B cell (primary cell): Measurements from ENCODE around the gene TOR1A. TPM values are rescaled to one million over a fixed set of nuclear protein-coding genes. Genes with fewer than 3 reads are reported as not detected.
"Not testable (repeated sequence)": the region's sequence is repeated elsewhere in the genome, so short reads cannot be mapped to it uniquely, and the experiment has no call there.

Experiments
- ATAC-seq: fragments of 200-7000 bp; cut with Tn5 transposase; one replicate; pipeline ENCODE4 v1.10.0; 2021; ENCODE audit warnings: low read depth, mild to moderate bottlenecking, moderate number of reproducible peaks, moderate library complexity
- CTCF ChIA-PET: fragments of 350-600 bp; sonication (Branson Sonifier 250); formaldehyde crosslinking; loops from one replicate; lab custom pipeline; 2021; ENCODE audit warnings: antibody characterized with exemption, inconsistent platforms; lab: Charles Lee
- POLR2A ChIA-PET: fragments of 350-600 bp; sonication (Branson Sonifier 250); formaldehyde crosslinking; loops from one replicate; lab custom pipeline; 2021; ENCODE audit warnings: antibody characterized with exemption; lab: Charles Lee
- DNase-seq: peaks from one replicate; pipeline ENCODE4 v3.0.0; 2013
- H2AFZ ChIP-seq: 2 replicates; pipeline ENCODE4 v1.6.1; 2012; ENCODE audit warnings: mild to moderate bottlenecking, low read depth, low read length; ENCODE audit not compliant: insufficient read depth, poor library complexity, severe bottlenecking
- H3K27ac ChIP-seq, 2 donors: 1 replicate in 1 of 2; 2 replicates in 1 of 2; pipeline ENCODE4 v1.5.1; 2012 to 2013; ENCODE audit warnings: low read length in 2 of 2, mild to moderate bottlenecking in 2 of 2, moderate library complexity in 1 of 2
- H3K27me3 ChIP-seq, 4 experiments: fragments of 200-600 bp in 1 of 4; sonication (generic) in 1 of 4; replicated peaks in 1 of 4; 1 replicate in 2 of 4; 2 replicates in 2 of 4; pipeline versions ENCODE4 v1.6.1 to v1.7.0; 2013 to 2016; ENCODE audit warnings: low read length in 3 of 4, mild to moderate bottlenecking in 2 of 4, mixed read lengths in 1 of 4, moderate library complexity in 1 of 4; ENCODE audit not compliant: insufficient read depth in 4 of 4, control insufficient read depth in 3 of 4; ENCODE audit errors: control extremely low read depth in 1 of 4
- H3K36me3 ChIP-seq, 2 experiments: replicated peaks in 1 of 2; 1 replicate in 1 of 2; 2 replicates in 1 of 2; pipeline versions ENCODE4 v1.6.1 to v1.7.1; 2013; ENCODE audit warnings: low read length in 1 of 2; ENCODE audit not compliant: insufficient read depth in 2 of 2, control insufficient read depth in 1 of 2; ENCODE audit errors: control extremely low read depth in 1 of 2, extremely low read depth in 1 of 2
- H3K4me1 ChIP-seq, 2 donors: fragments of 200-600 bp in 1 of 2; sonication (generic) in 1 of 2; 1 replicate in 1 of 2; 2 replicates in 1 of 2; pipeline versions ENCODE4 v1.5.1 to v1.6.1; 2013 to 2017; ENCODE audit warnings: low read length in 2 of 2; ENCODE audit not compliant: control insufficient read depth in 2 of 2, insufficient read depth in 2 of 2
- H3K4me2 ChIP-seq: replicated peaks from 2 replicates; pipeline ENCODE3; 2012; ENCODE audit warnings: mild to moderate bottlenecking, low read depth, low read length; ENCODE audit not compliant: poor library complexity, severe bottlenecking
- H3K4me3 ChIP-seq, 5 experiments: fragments of 200-600 bp in 1 of 5; sonication (generic) in 1 of 5; 1 replicate in 3 of 5; 2 replicates in 2 of 5; pipeline versions ENCODE4 v1.5.1 to v1.7.0; 2011 to 2016; ENCODE audit warnings: low read length in 4 of 5, mild to moderate bottlenecking in 4 of 5, low read depth in 2 of 5, control low read depth in 1 of 5, moderate library complexity in 1 of 5; ENCODE audit not compliant: insufficient read depth in 1 of 5; ENCODE audit errors: control extremely low read depth in 1 of 5, extremely low read depth in 1 of 5
- H3K79me2 ChIP-seq: fragments of 200-600 bp; sonication (generic); one replicate; pipeline ENCODE4 v1.6.0; 2016; ENCODE audit warnings: low read length; ENCODE audit not compliant: control insufficient read depth, insufficient read depth
- H3K9ac ChIP-seq: fragments of 200-600 bp; sonication (generic); 2 replicates; pipeline ENCODE4 v1.6.1; 2017; ENCODE audit warnings: mild to moderate bottlenecking, low read length, moderate library complexity
- H3K9me3 ChIP-seq, 3 donors: one replicate each; pipeline versions ENCODE4 v1.6.1 to v1.7.1; 2013; ENCODE audit warnings: low read length in 2 of 3; ENCODE audit not compliant: control insufficient read depth in 2 of 3, insufficient read depth in 1 of 3; ENCODE audit errors: control extremely low read depth in 1 of 3
- H4K20me1 ChIP-seq: 2 replicates; pipeline ENCODE4 v1.6.0; 2012; ENCODE audit warnings: mild to moderate bottlenecking, low read length; ENCODE audit not compliant: insufficient read depth, control insufficient read depth, poor library complexity, severe bottlenecking
- H3K27ac Mint-ChIP-seq: one replicate; pipeline ENCODE4 v1.8.0; 2021; ENCODE audit warnings: mixed read lengths
- H3K27me3 Mint-ChIP-seq: one replicate; pipeline ENCODE4 v1.8.0; 2021; ENCODE audit warnings: mixed read lengths
- H3K4me1 Mint-ChIP-seq: one replicate; pipeline ENCODE4 v1.8.0; 2021; ENCODE audit warnings: mixed read lengths
- H3K4me3 Mint-ChIP-seq: one replicate; pipeline ENCODE4 v1.8.0; 2021; ENCODE audit warnings: mixed read lengths
- H3K9me3 Mint-ChIP-seq: one replicate; pipeline ENCODE4 v1.8.0; 2022; ENCODE audit warnings: mixed read lengths; ENCODE audit not compliant: insufficient read depth
- CTCF ChIP-seq: fragments of 200-600 bp; IDR thresholded peaks from one replicate; pipeline ENCODE4 v1.8.0; 2022; ENCODE audit warnings: antibody characterized with exemption, mild to moderate bottlenecking
- EZH2 ChIP-seq: IDR thresholded peaks from 2 replicates; pipeline ENCODE4 v1.6.1; 2012; ENCODE audit warnings: borderline replicate concordance, low read depth, mild to moderate bottlenecking, moderate library complexity, low read length; ENCODE audit not compliant: insufficient read depth, poor library complexity, severe bottlenecking
- WGBS: methylation state at CpG from one replicate; pipeline ENCODE4 v1.1.5; 2013; ENCODE audit warnings: missing lambda C conversion rate; ENCODE audit not compliant: insufficient coverage; 5-methylcytosine and 5-hydroxymethylcytosine counted together
- intact Hi-C: fragments of 100-400 bp; cut with micrococcal nuclease; formaldehyde crosslinking; loops from one replicate; pipeline ENCODE4 v1.10.0; 2022
- polyA plus RNA-seq: library from polyadenylated mRNA; depleted of rRNA; stranded (reverse); fragments of >200 nt; gene quantifications from 2 replicates; pipeline ENCODE4 v1.2.3, GENCODE V29; 2012
- total RNA-seq, 2 donors: library from RNA; stranded (reverse); fragments of 120-200 nt in 1 of 2; gene quantifications; 1 replicate in 1 of 2; 2 replicates in 1 of 2; pipeline versions ENCODE4 v1.2.3 to v1.2.4, GENCODE V29; 2013 to 2022

The TOR1A gene
- total and polyA plus RNA-seq, 2 donors (not counting 1 experiment from before 2014, with no cell fraction given) = 28.6 to 30.3 TPM

- H3K4me1 ChIP-seq = peaks cover 0 to 6% of the 10 kb centered on the region in 2 donors
- intact Hi-C loops = no loop called here
- no peak for ATAC-seq
- ChIA-PET CTCF (interaction anchor here (0.6 to 6.3 kb wide), 7 partner anchors 47 to 900 kb away, joined by 3 to 67 read pairs (median 4); partner anchors contain the start of gene NTMT1), POLR2A (no interaction called here)
- no peaks in the 10 kb centered on the region for H3K9me3 ChIP-seq
- no peak overlapping the region for H3K4me3 Mint-ChIP-seq
- TF ChIP-seq CTCF (no peak), EZH2 (no peak)
- H3K79me2 ChIP-seq = no peaks in the 10 kb centered on the region
- H3K27ac Mint-ChIP-seq = no peak overlapping the region
- peaks cover 0 to 13% (median 0%) of the 10 kb centered on the region in 4 experiments for H3K27me3 ChIP-seq
- no peak for DNase-seq
- no peaks in the 10 kb centered on the region for H3K4me1 Mint-ChIP-seq
- H3K9ac ChIP-seq = no peak overlapping the region
- H3K27me3 Mint-ChIP-seq = peaks cover 27% of the 10 kb centered on the region
- no peak overlapping the region for H3K27ac ChIP-seq
- H3K4me2 ChIP-seq = no peak overlapping the region
- H3K4me3 ChIP-seq = no peak overlapping the region
- no CpG with 5 or more reads among the region's 1 CpG for WGBS
- H4K20me1 ChIP-seq = no peaks in the 10 kb centered on the region
- no peaks in the 10 kb centered on the region for H3K9me3 Mint-ChIP-seq
- H3K36me3 ChIP-seq = no peaks in the 10 kb centered on the region
- no peak overlapping the region for H2AFZ ChIP-seq
Observed at GRCh38 chr9:129785866-129786265, 38.1 kb downstream of the TOR1A start.

- POLR2A ChIA-PET, H4K20me1 ChIP-seq, H3K27ac Mint-ChIP-seq, H3K4me3 Mint-ChIP-seq, H3K36me3 ChIP-seq, H3K9ac ChIP-seq, H3K4me2 ChIP-seq, H3K27ac ChIP-seq, H3K4me3 ChIP-seq, H2AFZ ChIP-seq, H3K4me1 Mint-ChIP-seq, H3K4me1 ChIP-seq, DNase-seq, H3K9me3 Mint-ChIP-seq, H3K9me3 ChIP-seq, ATAC-seq, H3K79me2 ChIP-seq: not testable (repeated sequence)
- WGBS = 76% methylated on average over 7 of the region's 11 CpGs
- intact Hi-C loops = loop anchor here (5.0 kb wide), 1 partner anchor 158 kb away; the partner anchor contains the start of gene NTMT1
- peaks cover 22% of the 10 kb centered on the region for H3K27me3 Mint-ChIP-seq
- CTCF ChIA-PET = interaction anchor here (0.6 to 6.3 kb wide), 5 partner anchors 46 to 654 kb away, joined by 3 to 67 read pairs (median 14); no protein-coding TSS in a partner anchor
- peaks cover 0 to 13% (median 0%) of the 10 kb centered on the region in 4 experiments for H3K27me3 ChIP-seq
Observed at GRCh38 chr9:129784970-129785369, 39.0 kb downstream of the TOR1A start.
